ENCODE results near the gene PHYH.

Gene PHYH

GRCh38 chr10:13328126-13328525, 28.3 kb upstream of the PHYH start:
- H3K27me3 ChIP-seq (ENCODE audit: low read depth, low read length): no peaks in the 10 kb centered on the region
- H3K4me1 ChIP-seq (ENCODE audit: low read length): no peaks in the 10 kb centered on the region
- H3K9ac ChIP-seq (ENCODE audit: low read length): no peak overlapping the region
- H3K27ac ChIP-seq (ENCODE audit: low read length): no peak overlapping the region
- H3K9me3 ChIP-seq (ENCODE audit: insufficient read depth, low read length): no peaks in the 10 kb centered on the region
- no peak for TF ChIP-seq EZH2phosphoT487 (IDR thresholded peaks at IDR 0.05; ENCODE audit: low read depth)
- TF ChIP-seq CTCF (IDR thresholded peaks at IDR 0.05; ENCODE audit: low read depth, low read length): no peak
- no peaks in the 10 kb centered on the region for H4K20me1 ChIP-seq (ENCODE audit: insufficient read depth, low read length)
- no peak overlapping the region for H3K4me2 ChIP-seq (ENCODE audit: low read length)
- peaks cover 54% of the 10 kb centered on the region for H3K36me3 ChIP-seq (replicated peaks; ENCODE audit: low read depth, low read length)
- H3K79me2 ChIP-seq (ENCODE audit: low read length): peaks cover 5% of the 10 kb centered on the region
- no peak overlapping the region for H2AFZ ChIP-seq (ENCODE audit: low read depth, low read length)
- no peak overlapping the region for H3K4me3 ChIP-seq (ENCODE audit: low read length)

GRCh38 chr10:13327534-13327933, 27.7 kb upstream of the PHYH start:
- Histone ChIP-seq H3K4me1 (ENCODE audit: low read length) (no peaks in the 10 kb centered on the region), H2AFZ (ENCODE audit: low read depth, low read length) (no peak overlapping the region), H3K27me3 (ENCODE audit: low read depth, low read length) (no peaks in the 10 kb centered on the region), H3K9ac (ENCODE audit: low read length) (no peak overlapping the region), H3K4me2 (ENCODE audit: low read length) (no peak overlapping the region), H3K27ac (ENCODE audit: low read length) (no peak overlapping the region), H3K9me3 (ENCODE audit: insufficient read depth, low read length) (no peaks in the 10 kb centered on the region), H3K4me3 (ENCODE audit: low read length) (no peak overlapping the region), H3K79me2 (ENCODE audit: low read length) (peaks cover 5% of the 10 kb centered on the region), H4K20me1 (ENCODE audit: insufficient read depth, low read length) (no peaks in the 10 kb centered on the region), H3K36me3 (replicated peaks; ENCODE audit: low read depth, low read length) (peaks cover 55% of the 10 kb centered on the region)
- TF ChIP-seq EZH2phosphoT487 (IDR thresholded peaks at IDR 0.05; ENCODE audit: low read depth) (no peak), CTCF (IDR thresholded peaks at IDR 0.05; ENCODE audit: low read depth, low read length) (no peak)

- TF ChIP-seq CTCF (IDR thresholded peaks at IDR 0.05; ENCODE audit: low read depth, low read length): no peak
- TF ChIP-seq EZH2phosphoT487 (IDR thresholded peaks at IDR 0.05; ENCODE audit: low read depth): no peak
- no peak overlapping the region for H3K4me2 ChIP-seq (ENCODE audit: low read length)
- H3K27me3 ChIP-seq (ENCODE audit: low read depth, low read length): no peaks in the 10 kb centered on the region
- H3K27ac ChIP-seq (ENCODE audit: low read length): no peak overlapping the region
- H3K4me1 ChIP-seq (ENCODE audit: low read length): no peaks in the 10 kb centered on the region
- H3K9ac ChIP-seq (ENCODE audit: low read length): no peak overlapping the region
- no peak overlapping the region for H3K4me3 ChIP-seq (ENCODE audit: low read length)
- H3K9me3 ChIP-seq (ENCODE audit: insufficient read depth, low read length): no peaks in the 10 kb centered on the region
- peaks cover 26% of the 10 kb centered on the region for H3K36me3 ChIP-seq (replicated peaks; ENCODE audit: low read depth, low read length)
- no peaks in the 10 kb centered on the region for H4K20me1 ChIP-seq (ENCODE audit: insufficient read depth, low read length)
- no peak overlapping the region for H2AFZ ChIP-seq (ENCODE audit: low read depth, low read length)
- no peaks in the 10 kb centered on the region for H3K79me2 ChIP-seq (ENCODE audit: low read length)
Measured at GRCh38 chr10:13322615-13323148, 22.8 kb upstream of the PHYH start.

- no peaks in the 10 kb centered on the region for H3K4me1 ChIP-seq (ENCODE audit: low read length)
- H3K79me2 ChIP-seq (ENCODE audit: low read length): no peaks in the 10 kb centered on the region
- no peaks in the 10 kb centered on the region for H3K27me3 ChIP-seq (ENCODE audit: low read depth, low read length)
- H3K27ac ChIP-seq (ENCODE audit: low read length): no peak overlapping the region
- H2AFZ ChIP-seq (ENCODE audit: low read depth, low read length): no peak overlapping the region
- H3K9me3 ChIP-seq (ENCODE audit: insufficient read depth, low read length): no peaks in the 10 kb centered on the region
- H4K20me1 ChIP-seq (ENCODE audit: insufficient read depth, low read length): no peaks in the 10 kb centered on the region
- TF ChIP-seq EZH2phosphoT487 (IDR thresholded peaks at IDR 0.05; ENCODE audit: low read depth): no peak
- no peak for TF ChIP-seq CTCF (IDR thresholded peaks at IDR 0.05; ENCODE audit: low read depth, low read length)
- H3K9ac ChIP-seq (ENCODE audit: low read length): no peak overlapping the region
- no peak overlapping the region for H3K4me2 ChIP-seq (ENCODE audit: low read length)
- H3K36me3 ChIP-seq (replicated peaks; ENCODE audit: low read depth, low read length): peaks cover 21% of the 10 kb centered on the region
- no peak overlapping the region for H3K4me3 ChIP-seq (ENCODE audit: low read length)
Measured at GRCh38 chr10:13321576-13321975, 21.7 kb upstream of the PHYH start.
